A673 (cell line): ENCODE results near the gene BNC2.

ENCODE experiments used
- CTCF ChIP-seq: fragments of 300-800, 200-600 bp; sonication (generic); conservative IDR thresholded peaks from 2 replicates; pipeline ENCODE4 v1.5.1; 2017; ENCODE audit warnings: low read depth, mild to moderate bottlenecking, antibody characterized with exemption, low read length, moderate library complexity, mixed read lengths
- EZH2 ChIP-seq: fragments of 200-600 bp; sonication (generic); IDR thresholded peaks from 2 replicates; pipeline ENCODE4 v1.6.1; 2017; ENCODE audit warnings: borderline replicate concordance, low read depth, mild to moderate bottlenecking, mixed read lengths, antibody characterized with exemption, low read length; ENCODE audit not compliant: poor library complexity, severe bottlenecking

GRCh38 chr9:16487915-16488314, 382.6 kb downstream of the BNC2 start:
- no peak for TF ChIP-seq EZH2
- TF ChIP-seq CTCF, result no peak
